ENCODE data around the gene CILP2. TPM values are rescaled to one million over a fixed set of nuclear protein-coding genes. Genes with fewer than 3 reads are reported as not detected.
A peak's percentile ranks its signal among the peaks of the same experiment; 100 is the strongest.

CILP2 gene
- total RNA-seq, 1 experiment from 2014 or later, result under 0.01 TPM

DNA sequence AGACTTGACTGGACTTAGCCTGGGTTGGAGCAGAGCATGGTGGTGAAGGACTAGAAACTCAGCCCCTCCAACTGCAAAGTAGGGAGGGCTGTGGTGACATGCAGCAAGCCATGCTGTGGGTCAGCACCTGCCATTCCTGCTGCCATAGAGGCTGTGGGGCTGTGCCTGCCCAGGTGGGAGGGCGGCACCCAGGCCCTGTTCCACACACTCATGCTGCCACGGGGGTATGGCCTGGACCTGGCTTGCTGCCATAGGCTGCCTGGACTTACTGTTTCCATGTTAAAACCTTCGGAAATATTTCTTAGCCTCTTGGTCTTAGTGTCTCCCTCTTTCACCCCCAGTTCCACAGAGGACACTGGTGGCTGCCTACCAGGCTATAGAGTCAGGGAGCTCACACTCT lies 29.3 kb downstream of the CILP2 start:
- no peak for DNase-seq (ENCODE audit: low read depth)

DNA sequence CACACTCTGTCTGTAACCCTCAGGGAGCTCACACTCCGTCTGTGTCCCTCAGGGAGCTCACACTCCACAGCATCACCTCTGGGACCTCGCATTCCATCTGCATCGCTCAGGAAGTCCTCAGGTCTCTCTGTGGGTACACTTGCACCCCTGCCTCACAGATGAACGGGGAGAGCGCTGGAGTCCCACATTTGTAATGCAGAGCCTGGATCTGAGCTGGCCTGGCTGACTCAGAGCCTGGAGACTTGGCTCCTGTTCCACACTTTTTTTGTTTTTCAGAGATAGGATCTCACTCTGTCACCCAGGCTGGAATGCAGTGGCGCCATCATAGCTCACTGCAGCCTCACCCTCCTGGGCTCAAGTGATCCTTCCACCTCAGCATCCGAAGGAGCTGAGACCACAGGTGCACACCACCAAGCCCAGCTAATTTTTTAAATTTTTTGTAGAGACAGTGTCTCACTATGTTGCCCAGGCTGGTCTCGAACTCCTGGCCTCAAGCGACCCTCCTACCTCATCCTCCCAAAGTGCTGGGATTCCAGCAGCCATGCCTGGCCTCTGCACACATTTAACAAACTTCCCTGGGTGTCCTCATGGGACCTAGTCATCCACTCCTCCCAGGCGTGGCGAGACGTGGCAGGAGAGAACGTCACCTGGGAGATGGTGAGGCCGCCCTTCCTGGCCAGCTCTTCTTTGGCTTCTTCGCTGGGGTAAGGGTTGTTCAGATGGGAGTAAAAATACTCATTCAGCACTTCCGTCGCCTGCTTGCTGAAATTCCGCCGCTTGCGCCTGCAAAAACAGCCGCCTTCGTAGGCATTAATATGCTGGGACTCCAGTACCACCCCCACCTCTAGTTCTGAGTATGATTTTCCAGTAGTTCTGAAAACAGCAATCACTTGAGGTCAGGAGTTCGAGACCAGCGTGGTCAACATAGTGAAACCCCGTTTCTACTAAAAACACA lies 31.0 kb downstream of the CILP2 start:
- DNase-seq (ENCODE audit: low read depth), result peak; percentile 47

DNA sequence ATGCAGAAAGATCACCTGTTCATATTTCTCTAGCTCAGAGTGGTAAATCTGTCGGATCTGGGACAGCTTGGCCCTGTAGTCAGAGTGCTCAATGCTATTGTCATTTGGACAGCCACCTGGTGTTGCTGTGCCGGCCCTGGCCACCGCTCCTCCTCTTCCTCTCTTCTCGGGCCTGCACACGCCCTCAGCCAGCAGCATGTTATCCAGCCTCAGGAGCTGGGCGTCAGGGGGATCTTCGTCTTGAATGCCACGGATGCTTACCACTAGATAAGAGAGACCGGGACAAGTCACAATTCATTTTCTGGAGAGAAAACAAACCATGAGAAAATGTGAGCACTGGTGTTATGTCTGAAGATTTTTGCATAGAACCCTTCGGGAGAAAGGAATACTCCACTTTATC lies 32.5 kb downstream of the CILP2 start:
- DNase-seq (ENCODE audit: low read depth), result no peak

DNA sequence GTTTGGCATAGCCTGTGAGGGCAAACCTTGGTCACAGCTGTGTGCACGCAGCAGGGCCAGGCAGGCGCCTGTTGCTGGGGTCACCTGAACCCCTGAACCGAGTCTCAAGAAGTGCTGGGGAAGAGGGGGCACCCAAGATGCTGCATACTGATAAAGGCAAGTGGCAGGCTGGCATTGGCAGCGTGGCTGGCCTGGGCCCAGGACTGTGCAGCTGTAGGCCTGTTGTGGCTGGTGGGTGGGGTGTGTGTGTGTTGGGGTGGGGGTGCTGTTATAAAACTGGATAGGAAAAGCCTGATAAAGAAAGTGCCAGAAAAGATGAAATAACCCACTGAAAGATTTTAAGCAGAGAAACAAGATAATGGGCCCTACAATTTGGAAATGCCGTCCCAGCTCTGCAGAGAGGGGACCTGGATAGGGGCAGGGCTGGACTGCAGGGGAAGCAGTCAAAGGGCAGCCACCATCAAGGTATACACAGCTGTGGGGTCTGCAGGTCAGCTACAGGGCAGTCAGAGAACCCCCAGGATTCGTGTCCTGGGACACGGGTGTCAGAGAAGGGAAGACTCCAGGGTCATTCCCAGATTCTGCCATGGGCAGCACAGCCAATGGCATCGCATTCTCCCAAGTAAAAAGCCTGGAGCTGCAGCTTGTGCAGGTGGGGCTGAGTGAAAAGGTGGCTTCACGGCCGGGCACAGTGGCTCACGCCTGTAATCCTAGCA lies 33.2 kb downstream of the CILP2 start:
- no peak for DNase-seq (ENCODE audit: low read depth)

DNA sequence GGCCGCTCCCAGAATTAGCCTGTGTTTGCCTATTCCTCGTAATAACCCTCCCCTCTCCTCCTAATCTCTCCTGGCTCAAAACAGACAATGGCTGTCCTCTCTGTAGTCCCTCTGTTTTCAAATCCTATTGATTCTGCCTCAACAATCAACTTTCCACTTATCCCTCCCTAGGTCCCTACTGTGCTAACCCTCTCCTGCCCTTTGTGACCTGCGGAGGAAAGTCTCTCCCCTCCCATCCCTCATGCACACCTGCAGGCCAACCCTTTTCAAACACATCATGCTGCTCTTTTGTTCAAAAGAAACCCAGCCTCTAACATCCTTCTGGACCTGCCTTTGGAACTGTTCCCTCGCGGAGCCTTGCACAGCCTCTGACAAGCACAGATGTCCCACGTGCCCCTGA lies 37.3 kb downstream of the CILP2 start:
- no peak for DNase-seq (ENCODE audit: low read depth)

DNA sequence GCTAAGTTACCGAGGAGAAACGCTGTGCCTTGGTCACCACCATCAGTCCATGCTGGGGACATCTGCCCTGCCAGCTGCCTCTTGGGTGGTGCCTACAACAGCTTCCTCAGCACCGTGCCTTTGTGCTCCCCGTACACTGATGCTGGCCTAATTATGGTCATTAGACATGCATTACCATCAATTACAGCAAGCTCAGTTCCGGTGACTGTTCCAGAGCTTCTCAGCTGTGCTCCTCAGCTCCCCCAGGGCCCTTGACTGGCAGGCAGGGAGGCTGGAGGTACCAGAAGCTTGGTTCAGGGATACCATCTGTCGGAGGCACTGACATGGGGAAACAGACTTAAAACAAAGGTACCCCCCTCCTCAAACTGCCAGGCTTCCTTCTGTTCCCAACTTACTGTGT lies 40.2 kb downstream of the CILP2 start:
- DNase-seq (ENCODE audit: low read depth), result peak; percentile 37

DNA sequence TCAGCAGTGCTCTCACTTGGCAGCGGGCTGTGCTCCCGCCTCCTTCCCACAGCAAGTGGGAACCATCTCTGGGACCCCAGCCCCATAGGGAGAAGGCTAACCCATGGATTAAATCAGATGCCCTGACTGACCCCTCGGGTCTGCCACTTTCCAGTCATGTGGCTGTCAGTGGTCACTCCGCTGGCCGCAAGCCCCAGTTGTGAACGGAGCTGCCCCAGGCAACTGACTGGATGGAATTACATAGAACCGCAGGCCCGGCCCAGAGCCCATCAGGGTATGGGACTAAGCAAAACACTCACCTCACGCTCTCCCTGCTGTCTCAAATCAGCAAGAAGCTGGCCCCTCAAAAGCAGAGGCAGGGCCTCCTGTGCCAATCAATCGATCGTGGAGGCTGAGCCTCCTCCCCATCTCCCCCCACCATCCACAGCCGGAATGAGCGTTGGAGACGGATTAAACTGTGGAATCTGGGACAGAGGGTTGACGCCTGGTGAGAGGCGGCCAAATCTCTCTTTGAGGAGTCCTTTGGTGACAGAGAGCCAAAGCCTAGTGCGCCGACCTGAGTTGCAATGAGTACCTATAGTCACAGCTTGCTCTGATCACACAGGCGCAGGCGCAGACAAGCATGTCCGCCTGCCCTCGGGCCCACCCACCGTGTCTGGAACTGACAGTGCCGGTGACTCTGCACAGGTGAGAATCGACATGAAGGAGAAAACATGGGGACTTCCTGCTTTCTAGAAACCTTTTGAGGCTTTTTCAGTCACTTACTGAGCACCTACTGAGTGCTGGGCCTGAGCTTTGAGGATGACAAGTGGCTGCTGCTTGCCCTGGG lies 41.7 kb downstream of the CILP2 start:
- DNase-seq (ENCODE audit: low read depth), result peak; percentile 81

DNA sequence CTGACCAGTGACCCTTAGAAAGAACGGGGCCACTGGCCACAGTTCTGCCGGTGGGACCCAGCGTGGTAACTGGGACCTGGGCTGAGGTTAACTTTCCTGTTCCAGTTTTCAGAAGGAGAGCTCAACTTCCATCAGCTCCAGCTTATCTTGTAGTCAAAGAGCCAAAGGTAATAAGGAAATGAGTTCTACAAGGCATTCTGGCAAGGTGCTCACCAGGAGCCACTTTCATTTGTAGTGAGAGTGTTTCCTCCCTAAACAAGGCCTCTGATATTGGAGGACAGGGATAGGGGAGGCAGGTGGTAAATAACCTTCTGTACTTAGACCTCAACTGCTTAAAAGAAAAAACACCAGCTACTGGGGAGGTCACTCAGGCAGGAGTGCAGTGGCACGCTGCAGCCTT lies 42.4 kb downstream of the CILP2 start:
- DNase-seq (ENCODE audit: low read depth), result no peak

DNA sequence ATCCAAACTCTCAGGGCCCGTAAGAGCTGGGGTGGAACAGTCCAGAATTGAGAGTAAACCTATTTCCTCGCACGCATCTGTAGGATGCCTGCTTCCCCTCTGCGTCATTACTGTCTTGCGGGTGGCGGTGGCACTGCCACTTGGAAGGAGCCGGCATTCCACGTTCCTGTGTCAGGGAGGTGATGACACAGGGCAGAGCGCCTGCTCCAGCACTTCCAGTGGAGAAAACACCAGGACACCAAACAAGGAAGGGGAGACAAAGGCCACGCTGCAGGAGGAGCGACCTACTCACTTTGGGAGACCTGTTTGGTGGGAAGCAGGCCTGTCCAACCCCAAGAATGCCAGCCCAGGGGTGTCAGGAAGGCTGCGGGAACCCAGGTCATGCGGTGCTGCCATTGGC lies 43.3 kb downstream of the CILP2 start:
- no peak for DNase-seq (ENCODE audit: low read depth)

DNA sequence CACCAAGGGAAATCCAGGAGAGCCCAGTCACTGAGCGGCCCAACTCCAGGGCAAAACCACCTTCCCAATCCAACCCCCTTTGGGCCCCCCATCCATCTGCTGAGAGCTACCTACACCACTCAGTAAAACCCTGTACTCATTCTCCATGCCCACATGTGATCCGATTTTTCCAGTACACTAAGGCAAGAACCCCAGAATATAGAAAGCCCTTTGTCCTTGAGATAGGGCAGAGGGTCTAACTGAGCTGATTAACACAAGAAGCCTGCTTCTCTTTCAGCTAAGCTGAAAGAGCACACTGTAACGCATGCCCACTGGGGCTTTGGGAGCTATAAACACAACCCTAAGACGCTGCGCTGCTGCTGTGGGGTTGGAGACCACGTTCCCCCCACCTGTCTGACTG lies 44.4 kb downstream of the CILP2 start:
- DNase-seq (ENCODE audit: low read depth), result peak; percentile 9

DNA sequence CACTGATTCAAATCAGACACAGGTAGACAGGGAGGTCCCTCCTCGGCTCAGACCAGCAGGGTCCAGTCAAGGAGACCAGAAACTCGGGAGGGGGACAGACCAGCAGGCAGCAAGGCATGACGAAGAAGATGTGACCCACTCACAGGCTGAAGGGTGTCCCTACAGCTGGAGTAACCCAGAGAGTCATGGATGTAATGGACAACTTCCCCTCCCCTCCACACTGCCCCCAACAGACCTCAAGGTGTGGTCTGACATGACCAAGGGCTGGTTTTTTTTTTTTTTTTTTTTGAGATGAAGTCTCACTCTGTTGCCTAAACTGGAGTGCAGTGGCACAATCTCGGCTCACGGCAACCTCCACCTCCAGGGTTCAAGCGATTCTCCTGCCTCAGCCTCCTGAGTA lies 46.3 kb downstream of the CILP2 start:
- DNase-seq (ENCODE audit: low read depth), result no peak

DNA sequence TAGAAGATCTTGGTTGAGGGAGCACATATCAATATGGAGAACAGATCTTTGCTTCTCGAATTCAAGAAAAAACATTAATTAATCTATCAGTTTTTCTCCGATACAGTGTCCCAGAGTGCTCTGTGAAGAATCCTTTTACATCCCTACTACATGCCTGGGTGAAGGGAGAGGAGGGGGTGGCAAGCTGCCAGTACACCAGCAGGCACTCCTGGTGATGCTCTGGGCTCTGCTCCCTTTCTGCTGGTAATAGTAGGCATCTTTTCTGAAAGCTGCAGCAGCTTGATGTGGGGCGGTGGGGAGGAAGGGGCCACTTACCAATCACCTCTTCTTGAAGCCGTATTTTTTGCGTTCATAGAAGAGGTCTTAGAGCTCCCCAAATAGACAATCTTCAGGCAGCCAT lies 49.7 kb downstream of the CILP2 start:
- no peak for DNase-seq (ENCODE audit: low read depth)

DNA sequence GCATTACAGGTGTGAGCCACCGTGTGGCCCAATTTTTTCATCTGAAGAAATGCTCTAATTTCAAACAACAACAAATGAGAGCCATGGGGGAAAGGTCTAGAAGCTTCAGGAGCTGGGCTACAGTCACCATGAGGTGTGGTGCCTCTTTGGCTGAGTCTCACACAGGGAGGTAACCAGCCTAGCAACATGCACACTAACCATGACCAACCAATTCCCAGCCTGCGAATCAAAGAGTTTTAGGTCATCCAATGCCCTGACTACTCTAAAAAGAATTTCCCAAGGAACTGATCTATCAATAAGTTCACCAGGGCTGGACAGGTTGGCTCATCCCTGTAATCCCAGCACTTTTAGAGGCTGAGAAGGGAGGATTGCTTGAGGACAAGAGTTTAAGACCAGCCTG lies 50.5 kb downstream of the CILP2 start:
- peak; percentile 11 for DNase-seq (ENCODE audit: low read depth)

DNA sequence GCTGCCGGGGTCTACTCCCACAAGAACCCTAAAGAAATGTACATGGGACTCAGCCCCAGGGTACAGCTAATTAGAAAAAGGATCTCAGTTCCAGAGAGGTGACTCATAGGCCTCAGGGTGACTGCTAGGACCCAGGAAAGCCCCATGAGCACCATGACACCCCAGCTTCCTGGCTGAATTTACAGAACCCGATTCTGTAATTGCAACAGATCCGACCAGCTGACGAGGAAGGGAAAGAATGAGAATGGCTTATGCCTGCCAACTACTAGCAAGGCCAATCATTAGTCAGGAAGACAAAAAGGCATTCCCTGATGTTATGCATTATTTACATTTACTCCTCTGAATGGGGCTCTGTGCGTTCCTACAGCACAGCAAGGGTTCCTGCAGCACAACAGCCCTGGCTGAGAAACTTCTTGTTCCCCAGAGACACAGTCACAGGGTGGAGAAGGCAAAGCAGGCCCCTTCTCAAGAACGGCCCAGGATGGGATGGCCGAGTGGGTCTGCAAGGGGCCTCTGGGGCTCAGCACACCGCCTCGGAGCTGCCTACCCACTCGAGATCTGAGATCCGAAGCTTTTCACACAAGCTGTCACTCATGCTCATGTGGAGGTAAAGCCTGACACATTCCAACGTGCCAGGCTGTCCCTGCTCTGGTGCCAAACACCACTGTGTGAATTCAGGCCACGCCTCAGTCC lies 53.2 kb downstream of the CILP2 start:
- peak; percentile 98 for DNase-seq (ENCODE audit: low read depth)

DNA sequence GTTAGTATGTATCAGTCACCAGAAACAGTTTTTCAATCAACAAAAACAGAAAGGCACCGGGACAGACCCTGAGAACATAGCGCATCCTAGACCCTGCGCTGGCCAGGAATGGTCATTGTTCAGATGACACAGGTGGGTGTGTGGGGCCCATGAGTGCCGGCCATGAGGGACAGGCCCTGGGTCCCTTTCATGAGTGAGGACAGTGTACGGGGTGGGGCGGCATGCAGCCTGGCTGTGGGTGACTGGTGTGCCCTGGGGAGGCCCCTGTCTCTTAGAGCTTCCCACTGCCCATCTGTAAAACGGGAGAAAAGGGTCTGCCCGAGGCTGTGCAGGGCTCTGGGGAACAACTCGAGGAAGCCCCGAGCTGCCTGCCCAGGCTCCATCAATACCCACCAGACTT lies 54.6 kb downstream of the CILP2 start:
- DNase-seq (ENCODE audit: low read depth), result no peak

DNA sequence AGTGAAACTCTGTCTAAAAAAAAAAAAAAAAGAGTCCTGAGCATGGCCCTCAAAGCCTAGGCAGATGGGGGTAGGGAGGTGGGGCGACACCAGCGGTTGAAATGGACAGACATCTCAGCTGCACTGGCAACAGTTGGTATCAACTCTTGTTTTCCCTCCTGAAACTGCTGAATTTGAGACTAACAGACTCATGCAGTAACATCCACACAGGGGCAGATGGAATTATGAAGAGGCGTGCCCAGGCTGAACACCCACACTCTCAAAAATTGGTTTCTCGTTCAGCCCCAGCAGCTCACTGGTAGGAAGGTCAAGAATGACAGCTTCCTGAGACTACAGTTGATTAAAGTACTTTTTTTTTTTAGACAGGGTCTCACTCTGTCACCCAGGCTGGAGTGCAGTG lies 56.3 kb downstream of the CILP2 start:
- DNase-seq (ENCODE audit: low read depth), result no peak

DNA sequence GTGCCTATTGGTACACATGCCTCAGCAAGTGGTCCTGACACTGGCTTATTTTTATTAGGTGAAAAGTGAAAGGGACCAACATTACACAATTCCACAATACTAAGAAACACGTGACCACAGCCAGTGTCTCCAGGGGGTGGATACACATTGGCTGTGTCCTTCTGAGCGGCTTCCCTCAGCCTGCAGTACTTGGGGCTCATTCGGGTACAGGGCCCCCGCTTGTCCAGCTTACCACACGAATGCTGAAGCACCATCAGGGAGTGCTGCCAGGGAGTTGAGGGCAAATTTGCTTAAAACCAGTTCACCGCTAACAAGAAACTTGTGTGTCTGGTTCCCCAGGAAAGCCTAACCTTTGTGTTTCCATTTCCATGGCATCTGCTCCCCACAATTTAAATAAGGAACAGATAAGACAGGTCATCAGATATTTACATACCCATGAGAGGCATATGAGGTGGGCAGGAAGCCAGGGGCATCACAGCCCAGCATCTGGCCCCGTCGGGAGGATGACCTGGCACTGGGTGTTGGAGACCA lies 57.2 kb downstream of the CILP2 start:
- peak; percentile 47 for DNase-seq (ENCODE audit: low read depth)

All from RPMI7951 (cell line).